ENCODE results near the gene SLX4.

Gene SLX4

GRCh38 chr16:3584412-3584811 lies 27.0 kb downstream of the SLX4 start:
- TF ChIP-seq TAF1 (IDR thresholded peaks at IDR 0.05; ENCODE audit: borderline replicate concordance, insufficient read depth, low read length) (no peak), SIN3A (IDR thresholded peaks at IDR 0.05; ENCODE audit: borderline replicate concordance, insufficient read depth, low read length) (no peak), POLR2AphosphoS5 (IDR thresholded peaks at IDR 0.05; ENCODE audit: low read depth, low read length) (no peak), FOXP2 (optimal IDR thresholded peaks at IDR 0.05; ENCODE audit: borderline replicate concordance, extremely low read depth, extremely low read length, insufficient read depth) (no peak)
- TF ChIP-seq, protein P1, sequence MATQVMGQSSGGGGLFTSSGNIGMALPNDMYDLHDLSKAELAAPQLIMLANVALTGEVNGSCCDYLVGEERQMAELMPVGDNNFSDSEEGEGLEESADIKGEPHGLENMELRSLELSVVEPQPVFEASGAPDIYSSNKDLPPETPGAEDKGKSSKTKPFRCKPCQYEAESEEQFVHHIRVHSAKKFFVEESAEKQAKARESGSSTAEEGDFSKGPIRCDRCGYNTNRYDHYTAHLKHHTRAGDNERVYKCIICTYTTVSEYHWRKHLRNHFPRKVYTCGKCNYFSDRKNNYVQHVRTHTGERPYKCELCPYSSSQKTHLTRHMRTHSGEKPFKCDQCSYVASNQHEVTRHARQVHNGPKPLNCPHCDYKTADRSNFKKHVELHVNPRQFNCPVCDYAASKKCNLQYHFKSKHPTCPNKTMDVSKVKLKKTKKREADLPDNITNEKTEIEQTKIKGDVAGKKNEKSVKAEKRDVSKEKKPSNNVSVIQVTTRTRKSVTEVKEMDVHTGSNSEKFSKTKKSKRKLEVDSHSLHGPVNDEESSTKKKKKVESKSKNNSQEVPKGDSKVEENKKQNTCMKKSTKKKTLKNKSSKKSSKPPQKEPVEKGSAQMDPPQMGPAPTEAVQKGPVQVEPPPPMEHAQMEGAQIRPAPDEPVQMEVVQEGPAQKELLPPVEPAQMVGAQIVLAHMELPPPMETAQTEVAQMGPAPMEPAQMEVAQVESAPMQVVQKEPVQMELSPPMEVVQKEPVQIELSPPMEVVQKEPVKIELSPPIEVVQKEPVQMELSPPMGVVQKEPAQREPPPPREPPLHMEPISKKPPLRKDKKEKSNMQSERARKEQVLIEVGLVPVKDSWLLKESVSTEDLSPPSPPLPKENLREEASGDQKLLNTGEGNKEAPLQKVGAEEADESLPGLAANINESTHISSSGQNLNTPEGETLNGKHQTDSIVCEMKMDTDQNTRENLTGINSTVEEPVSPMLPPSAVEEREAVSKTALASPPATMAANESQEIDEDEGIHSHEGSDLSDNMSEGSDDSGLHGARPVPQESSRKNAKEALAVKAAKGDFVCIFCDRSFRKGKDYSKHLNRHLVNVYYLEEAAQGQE (IDR thresholded peaks at IDR 0.05; ENCODE audit: insufficient read depth in 1 of 2, low read depth in 2 of 2, low read length in 2 of 2): no peak

DNA sequence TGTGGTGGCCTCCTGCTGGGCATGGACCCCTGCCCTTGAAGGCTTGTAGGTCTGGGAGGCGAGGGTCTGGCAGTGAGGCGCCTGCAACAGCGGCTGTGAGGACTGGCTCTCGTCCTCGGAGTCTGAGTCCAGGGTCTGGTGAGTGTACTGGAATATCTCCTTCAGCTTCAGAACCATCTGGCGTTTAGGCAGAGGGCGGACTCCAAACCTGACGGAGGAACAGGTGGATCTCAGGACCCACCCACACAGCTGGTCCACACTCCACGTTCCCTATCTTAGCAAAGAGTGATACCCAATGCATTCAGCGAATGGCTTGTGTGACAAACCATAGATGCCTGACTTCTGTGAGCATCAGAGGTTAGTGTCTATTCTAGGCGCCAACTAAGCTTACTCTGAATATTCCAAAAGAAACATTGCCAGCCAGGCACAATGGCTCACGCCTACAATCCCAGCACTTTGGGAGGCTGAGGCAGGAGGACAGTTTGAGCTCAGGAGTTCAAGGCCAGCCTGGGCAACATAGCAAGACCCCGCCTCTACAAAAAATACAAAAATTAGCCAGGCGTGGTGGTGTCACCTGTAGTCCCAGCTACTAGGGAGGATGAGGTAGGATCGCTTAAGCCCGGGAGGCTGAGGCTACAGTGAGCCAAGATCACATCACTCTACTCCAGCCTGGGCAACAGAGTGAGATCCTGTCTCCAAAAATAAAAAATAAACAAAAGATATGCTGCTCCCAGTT lies 27.9 kb downstream of the SLX4 start:
- TF ChIP-seq, protein P1 (IDR thresholded peaks at IDR 0.05; ENCODE audit: insufficient read depth in 1 of 2, low read depth in 2 of 2, low read length in 2 of 2): no peak

DNA sequence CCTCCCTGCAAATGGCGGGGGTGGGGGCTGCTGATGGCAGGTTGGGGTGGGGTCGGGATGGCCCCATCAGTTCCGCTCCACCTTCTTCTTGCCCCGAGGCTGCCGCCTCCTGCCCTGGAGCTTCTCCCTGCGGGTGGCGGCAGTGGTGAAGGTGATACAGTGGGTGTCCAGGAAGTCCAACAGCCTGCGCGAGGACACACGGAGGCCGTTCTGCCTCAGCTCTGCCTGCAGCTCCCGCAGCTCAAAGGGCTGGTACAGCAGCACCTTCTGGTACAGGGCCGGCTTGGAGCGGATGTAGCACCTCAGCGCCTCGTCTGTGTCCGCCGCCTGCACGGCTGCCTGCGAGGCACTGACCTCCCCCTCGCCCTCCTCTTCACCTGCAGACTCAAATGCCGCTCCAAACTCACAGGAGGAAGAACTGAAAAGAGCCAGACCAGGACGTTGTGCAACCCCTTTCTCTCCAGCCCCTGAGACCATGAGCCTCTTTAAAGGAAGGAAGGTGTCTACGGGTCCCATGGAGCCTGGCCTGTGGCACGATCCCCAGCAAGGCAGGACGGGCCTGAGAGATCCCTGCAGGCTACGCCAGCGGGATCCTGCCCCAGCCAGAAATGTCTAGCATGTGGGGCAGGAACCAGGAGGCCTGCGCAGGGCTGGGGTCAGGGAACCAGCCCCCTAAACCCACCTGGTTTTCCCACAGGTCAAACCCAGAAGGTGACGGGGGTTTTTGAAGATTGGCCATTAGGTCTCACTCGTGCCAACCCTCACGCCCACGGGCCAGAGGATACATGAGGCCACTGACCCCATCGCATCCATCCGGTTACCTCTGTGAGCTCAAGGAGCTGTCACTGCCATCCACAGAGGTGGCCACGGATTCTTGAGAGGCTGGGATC lies 28.9 kb downstream of the SLX4 start:
- TF ChIP-seq FOXP2 (optimal IDR thresholded peaks at IDR 0.05; ENCODE audit: borderline replicate concordance, extremely low read depth, extremely low read length, insufficient read depth) (no peak), POLR2AphosphoS5 (IDR thresholded peaks at IDR 0.05; ENCODE audit: low read depth, low read length) (no peak), TAF1 (IDR thresholded peaks at IDR 0.05; ENCODE audit: borderline replicate concordance, insufficient read depth, low read length) (no peak), SIN3A (IDR thresholded peaks at IDR 0.05; ENCODE audit: borderline replicate concordance, insufficient read depth, low read length) (no peak)
- TF ChIP-seq, protein P1 (IDR thresholded peaks at IDR 0.05; ENCODE audit: insufficient read depth in 1 of 2, low read depth in 2 of 2, low read length in 2 of 2): no peak

DNA sequence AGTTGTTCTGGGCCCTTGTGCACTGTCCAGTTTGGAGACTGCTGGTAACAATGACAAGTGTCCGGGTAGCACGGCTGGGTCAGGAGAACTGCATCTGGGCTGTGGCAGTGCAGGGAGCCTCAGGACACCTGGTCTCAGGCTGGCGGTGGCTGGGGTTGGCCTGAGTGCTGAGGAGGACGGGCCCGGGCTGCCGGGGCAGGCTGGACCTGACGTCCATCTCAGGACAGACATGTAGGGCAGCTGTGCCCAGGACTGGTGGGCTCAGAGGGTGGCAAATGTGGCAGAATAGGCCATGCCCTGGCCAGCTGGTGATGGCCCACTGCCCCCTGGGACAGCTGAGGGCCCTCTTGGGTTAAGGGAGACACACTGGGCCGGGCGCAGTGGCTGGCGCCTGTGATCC lies 30.0 kb downstream of the SLX4 start:
- no peak for TF ChIP-seq TAF1 (IDR thresholded peaks at IDR 0.05; ENCODE audit: borderline replicate concordance, insufficient read depth, low read length)
- TF ChIP-seq FOXP2 (optimal IDR thresholded peaks at IDR 0.05; ENCODE audit: borderline replicate concordance, extremely low read depth, extremely low read length, insufficient read depth): no peak
- no peak for TF ChIP-seq SIN3A (IDR thresholded peaks at IDR 0.05; ENCODE audit: borderline replicate concordance, insufficient read depth, low read length)
- TF ChIP-seq, protein P1 (IDR thresholded peaks at IDR 0.05; ENCODE audit: insufficient read depth in 1 of 2, low read depth in 2 of 2, low read length in 2 of 2): no peak
- no peak for TF ChIP-seq POLR2AphosphoS5 (IDR thresholded peaks at IDR 0.05; ENCODE audit: low read depth, low read length)
